CD4-positive, alpha-beta T cell treated with Interleukin-4 for 4 hours (primary cell): ENCODE results near the gene RNF157.
"Not testable (repeated sequence)": the region's sequence is repeated elsewhere in the genome, so short reads cannot be mapped to it uniquely, and the experiment has no call there.

Source experiments
- DNase-seq: peaks from one replicate; pipeline ENCODE4 v3.0.0-alpha.2; 2020

Gene RNF157

DNA sequence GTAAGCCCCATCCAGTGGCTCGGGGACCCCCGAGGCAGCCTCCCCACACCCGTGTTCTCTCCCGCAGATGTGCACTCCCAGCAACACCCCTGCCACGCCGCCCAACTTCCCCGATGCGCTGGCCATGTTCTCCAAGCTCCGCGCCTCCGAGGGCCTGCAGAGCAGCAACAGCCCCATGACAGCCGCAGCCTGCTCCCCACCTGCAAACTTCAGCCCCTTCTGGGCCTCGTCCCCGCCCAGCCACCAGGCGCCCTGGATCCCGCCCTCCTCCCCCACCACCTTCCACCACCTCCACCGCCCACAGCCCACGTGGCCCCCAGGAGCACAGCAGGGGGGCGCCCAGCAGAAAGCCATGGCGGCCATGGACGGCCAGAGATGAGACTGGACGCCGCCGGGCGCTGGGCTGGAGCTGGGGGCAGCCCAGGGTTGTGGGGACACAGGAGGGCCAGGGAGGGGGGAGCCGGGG lies 29.9 kb upstream of the RNF157 start:
- DNase-seq = no peak

DNA sequence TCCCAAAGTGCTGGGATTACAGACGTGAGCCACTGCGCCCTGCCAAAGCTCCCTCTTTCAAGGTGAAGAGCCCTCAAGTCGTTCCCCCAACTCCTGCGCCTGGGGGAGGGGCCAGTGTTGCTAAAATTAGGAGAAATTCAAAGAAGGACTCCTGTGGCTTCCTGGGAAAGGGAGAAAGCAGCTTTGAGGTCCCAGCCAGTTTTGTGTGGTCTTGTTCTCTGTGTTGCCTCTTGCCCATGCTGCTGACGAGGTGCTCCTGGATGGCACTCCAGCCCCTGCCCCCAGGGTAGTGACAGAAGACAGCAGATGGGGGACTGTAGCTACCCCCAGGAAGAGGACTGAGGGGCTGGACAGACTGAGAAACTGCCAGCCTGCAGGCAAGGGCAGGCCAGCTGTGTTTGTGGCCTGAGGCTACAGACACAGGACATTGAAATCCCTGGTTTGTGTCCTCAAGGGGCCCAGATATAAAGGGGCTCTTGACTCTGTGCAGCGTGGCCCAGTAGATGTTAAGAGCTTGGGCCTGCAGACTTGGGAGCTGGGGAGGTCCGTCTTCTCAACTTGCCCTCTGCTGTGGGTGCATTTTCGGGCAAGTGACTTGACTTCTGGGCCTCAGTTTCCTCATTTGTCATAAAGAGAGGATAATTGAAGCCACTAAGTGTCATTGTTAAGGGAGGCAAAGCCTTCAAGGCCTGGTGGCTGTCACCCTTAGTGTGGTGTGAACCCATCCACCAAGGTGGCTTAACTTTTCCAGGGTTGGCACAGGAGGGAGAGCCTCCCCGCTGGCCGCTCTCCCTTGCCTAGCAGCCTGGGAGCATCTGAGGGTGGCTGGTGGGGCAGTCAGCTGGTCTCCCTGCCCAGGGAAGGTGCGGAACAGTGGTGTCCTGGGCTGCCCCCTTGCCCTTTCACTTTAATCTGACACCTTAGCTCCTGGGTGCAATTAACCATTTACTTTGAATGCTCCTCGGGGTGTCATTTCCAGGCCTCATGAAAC lies 29.0 kb upstream of the RNF157 start:
- DNase-seq = no peak

DNA sequence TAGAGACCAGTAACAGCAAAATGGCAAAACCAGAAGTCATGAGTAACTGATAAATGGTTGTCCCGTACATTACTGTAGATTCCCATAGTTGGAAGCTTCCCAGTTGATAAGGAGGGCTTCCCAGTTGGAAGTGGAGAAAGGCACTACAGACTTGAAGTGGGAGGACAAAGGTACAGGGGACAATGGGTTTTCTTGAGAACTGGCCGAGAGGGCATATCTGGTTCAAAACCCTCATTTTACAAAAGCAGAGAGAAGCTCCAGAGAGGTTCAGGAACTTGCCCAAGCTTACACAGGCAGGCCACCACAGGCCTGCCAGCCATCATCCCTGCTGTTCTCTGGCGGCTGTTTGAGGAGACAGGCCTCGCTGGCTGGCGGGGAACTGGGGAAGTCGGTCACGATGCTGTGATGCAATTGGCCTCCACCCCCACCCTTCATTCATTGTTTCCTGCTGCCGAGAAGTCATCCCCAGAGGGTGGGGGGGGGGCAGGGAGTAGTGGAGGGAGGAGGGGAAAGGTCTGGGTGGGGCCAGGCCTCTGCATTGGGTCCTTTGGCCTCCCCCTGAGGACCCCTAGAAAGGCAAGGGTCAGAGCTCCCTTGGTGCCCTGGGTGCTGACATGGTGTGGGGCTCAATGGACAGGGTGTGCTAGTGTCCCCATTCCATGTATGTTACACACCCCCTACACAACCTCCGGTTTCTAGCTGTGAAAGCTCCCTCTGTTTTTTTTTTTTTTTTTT lies 27.9 kb upstream of the RNF157 start:
- DNase-seq = peak; percentile 68

DNA sequence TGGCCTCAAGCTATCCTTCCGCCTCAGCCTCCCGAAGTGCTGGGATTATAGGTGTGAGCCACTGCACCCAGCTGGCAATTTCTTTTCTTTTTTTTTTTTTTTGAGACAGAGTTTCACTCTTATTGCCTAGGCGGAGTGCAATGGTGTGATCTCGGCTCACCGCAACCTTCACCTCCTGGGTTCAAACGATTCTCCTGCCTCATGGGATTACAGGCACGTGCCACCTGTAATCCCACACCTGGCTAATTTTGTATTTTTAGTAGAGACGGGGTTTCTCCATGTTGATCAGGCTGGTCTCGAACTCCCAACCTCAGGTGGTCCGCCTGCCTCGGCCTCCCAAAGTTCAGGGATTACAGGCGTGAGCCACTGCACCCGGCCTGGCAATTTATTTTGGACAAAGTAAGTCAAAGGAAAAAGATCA lies 27.3 kb upstream of the RNF157 start:
- not testable (repeated sequence) for DNase-seq

DNA sequence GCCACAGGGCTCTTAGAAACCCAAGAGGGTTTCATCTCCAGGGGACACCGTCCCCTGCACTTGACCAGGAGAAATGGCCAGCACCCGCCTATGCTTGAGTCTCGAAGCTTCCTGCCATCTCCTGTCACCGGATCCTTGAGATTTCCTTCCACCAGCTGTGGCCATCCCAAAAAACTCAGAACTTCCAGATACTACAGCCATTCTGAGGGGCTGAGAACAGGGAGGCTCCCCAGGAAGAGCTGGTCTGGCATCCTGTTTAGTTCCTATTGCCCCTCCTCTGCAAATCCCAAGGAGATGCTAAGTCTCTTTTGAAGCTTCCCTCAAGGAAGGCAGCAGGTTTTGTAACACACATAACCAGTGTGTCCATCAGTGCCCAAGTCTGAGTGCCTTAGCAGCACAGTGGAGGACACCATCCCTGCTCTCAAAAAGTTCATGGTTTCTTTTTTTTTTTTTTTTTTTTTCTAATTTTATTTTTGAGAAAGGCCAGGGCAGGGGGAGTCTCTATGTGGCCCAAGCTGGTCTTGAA lies 26.8 kb upstream of the RNF157 start:
- no peak for DNase-seq

DNA sequence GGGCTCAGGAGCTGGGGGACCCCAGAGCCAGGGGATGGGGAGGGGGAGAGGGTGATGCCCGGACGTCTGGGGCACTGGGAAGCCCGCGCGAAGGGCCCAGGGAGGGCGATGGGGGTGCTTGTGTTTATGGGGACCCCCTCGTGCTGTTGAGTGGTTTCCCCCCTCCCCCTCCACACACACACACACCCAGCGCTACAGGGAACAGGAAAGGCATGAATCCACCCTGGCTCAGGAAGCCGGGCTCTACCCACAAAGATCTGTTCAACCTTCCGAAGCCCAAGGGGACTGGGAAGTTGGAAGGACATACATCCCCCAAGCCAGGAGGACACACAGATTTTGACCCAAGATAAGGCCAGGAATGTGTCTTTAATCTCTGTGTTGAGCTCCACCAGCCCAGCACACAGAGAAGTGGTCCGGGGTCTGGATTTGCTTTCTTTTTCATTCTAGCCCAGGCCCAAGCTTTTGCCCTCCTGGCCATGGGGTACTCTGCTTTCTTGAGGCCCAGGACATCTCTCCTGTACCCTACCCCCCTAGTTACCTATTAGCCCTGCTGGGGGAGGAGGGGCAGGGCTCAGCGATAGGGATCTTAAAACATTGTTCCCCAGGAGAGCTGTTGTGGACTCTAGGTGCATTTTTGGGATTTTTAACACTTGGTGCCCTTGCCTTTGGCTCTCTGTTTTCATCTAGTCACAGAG lies 26.1 kb upstream of the RNF157 start:
- no peak for DNase-seq

DNA sequence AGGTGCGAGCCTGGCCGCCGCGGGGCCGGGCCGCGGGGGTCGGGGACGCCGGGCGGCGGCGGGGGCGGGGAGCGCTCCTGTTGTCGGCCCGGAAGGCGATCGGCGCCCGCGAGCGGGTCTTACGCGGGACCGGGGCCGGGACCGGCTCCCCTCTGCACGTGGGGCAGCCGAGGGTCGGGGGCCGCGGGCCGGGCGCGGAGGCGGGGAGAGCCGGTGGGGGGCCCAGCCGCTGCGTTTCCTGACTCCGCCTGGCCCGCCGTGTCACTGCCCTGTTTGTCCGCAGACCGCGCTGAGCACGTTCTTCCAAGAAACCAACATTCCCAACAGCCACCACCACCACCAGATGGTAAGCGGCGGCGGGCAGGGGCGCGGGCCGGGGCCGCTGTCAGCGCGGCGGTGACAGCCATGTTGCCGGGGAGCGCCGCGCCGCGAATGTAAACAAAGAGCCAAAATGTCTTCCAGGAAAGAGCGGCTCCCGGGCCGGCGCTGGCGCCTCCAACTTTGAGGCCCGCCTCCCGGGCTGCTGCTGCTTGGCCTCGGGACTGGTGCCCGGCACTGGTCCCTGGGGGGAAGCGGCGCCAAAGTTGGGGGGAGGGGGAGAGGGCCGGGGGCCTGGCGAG lies 25.4 kb upstream of the RNF157 start:
- peak; percentile 46 for DNase-seq

DNA sequence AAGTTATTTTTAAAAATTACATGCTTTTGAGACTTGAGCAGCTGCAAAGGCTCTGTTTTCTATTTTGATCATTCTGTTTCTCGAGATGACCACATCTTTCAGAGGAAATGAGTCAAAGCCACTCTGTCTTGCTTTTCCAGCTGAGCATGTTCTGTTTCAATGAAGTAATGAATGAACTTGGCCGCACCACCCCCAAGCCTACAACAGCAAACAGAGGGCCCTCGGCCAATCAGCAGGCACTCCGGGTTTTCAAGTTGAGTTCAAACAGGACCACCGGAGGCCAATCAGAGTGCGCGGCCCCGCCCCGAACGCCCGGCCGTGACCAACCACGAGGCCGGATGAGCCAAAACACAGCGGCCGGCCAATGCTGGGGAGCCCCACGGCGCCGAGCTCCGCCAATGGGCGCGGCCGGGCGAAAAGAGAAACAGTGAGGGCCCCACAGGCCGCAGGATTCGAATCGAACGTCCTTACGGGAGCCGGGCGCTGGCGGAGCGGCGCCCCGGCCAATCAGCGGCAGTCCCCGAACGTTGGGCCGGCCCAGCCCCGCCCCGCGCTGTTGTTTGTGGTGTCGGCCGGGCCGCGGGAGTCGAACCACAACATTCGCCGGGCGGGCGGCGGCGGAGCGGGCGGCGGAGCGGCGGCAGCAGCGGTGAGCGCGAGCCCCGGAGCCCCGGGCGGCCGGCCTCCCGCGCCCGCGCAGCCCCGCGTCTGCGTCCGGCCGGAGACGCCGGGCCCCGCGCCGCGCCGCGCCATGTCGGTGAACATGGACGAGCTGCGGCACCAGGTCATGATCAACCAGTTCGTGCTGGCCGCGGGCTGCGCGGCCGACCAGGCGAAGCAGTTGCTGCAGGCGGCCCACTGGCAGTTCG lies 24.7 kb upstream of the RNF157 start, which contains the start of gene UBALD2:
Gene UBALD2 (plus strand): TSS at position 594 of the 869 bp plus-strand sequence. CDS start 158 bp downstream, at position 752.
- peak; percentile 100 for DNase-seq

DNA sequence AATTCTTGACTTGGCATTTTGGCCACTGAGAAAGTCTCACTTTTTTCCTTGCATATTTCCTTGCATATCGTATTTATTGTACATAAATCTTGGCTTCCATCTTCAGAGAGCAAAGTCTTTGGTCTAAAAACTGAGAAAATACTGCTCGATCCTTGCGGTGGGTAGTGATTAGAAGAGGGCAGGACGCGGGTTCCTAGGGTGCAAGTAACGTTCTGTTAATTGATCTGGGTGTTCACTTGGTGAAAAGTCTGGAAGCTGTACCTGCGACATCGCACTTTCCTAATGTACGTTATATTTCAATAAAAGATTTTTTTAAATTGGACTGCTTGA lies 24.1 kb upstream of the RNF157 start:
- DNase-seq = no peak

DNA sequence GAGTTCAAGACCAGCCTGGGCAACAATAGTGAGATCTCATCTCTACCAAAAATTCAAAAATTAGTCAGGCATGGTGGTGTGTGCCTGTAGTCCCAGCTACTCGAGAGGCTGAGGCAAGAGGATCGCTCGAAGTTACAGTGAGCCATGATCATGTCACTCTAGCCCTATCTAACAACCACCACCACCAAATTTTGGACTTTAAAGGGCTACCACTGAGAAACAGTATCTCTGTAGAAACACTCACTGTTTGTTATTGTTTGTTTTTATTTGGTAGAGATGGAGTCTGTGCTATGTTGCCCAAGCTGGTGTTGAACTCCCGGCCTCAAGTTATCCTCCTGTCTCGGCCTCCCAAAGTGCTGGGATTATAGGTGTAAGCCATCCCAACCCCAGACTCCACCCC lies 23.6 kb upstream of the RNF157 start:
- DNase-seq = no peak

DNA sequence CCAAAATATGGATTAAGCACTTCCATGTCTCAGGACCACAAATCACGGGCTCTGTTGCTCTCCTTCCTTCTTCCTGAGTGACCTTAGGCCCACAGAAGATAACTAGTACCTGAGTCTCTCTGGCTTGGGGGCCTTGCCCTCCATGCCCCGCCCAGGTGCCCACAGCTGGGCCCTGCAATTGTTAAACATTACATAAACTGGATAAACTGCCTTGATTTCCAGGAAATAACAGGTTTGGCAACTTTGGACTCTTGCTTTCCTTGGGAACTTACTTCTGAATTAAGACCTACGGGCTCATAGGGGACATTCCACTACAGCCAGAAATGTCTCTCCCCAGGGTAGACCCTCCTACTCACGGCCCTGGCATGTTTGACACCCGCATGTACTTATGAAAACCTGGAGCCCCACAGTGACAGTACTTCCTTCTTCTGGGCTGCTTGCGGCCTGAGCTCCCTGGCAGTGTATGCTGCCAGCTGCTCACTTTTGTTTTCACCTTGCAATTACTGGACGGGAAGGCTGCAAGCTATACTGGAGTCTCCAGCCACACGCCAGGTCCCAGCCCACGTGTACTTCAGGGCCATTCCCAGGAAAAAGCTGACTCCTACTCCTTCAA lies 22.5 kb upstream of the RNF157 start:
- DNase-seq = no peak

DNA sequence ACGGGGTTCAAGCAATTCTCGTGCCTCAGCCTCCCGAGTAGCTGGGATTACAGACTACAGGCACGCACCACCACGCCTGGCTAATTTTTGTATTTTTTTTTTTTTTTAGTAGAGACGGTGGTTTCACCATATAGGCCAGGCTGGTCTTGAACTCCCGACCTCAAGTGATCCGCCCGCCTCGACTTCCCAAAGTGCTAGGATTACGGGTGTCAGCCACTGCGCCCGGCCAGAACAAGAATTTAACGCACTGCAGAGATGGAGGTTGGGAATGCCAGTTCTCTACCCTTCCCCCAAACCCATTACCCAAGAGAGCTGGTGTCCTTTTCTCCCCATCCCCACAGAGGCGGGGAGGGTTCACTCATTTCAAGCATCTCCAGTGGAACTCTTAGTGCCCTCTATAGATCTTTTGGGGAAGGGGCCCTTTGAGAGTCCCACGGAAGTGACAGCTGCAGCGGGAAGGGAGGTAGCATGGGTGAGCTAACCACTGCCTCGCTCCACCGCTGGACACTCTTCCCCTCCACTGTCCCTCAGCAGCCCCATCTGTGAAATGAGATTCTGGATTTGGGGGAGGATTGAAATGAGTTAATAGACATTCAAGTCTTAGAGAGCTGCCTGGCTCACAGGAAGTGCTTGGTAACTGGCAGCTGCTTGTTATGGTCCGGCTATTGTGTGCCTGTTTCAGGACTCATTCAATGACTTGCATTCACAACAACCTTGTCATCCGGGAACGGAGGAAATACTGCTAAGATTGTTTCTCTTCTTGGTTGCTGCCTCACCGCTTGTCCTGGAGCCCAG lies 21.3 kb upstream of the RNF157 start:
- no peak for DNase-seq

DNA sequence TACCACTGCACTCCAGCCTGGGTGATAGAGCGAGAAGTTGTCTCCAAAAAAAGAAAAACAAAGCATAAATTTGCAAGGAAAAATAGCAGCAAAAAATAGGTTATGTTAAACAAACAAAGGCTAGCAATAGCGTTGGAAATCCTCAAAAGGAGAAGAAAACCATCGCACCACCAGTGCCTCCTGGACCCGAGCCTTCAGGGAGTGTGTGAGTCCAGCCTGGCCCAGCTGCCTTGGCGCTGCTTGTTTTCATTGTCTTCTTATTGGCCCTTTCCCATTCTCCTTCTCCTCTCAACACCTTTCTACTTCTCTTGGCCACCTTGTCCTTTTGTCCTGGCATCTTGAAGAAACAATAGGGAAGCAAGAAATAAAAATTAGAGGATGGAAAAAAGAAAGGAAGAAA lies 20.4 kb upstream of the RNF157 start:
- DNase-seq = no peak

DNA sequence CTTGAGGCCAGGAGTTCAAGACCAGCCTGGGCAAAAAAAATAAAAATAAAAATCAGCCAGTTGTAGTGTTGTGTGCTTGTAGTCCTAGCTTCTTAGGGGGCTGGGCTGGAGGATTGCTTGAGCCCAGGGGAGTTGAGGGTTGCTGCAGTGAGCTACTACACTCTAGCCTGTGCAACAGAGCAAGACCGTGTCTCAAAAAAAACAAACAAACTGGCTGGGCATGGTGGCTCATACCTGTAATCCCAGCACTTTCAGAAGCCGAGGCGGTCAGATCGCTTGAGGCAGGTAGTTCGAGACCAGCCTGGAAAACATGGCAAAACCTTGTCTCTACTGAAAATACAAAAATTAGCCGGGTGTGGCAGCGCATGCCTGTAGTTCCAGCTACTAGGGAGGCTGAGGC lies 19.9 kb upstream of the RNF157 start:
- no peak for DNase-seq

DNA sequence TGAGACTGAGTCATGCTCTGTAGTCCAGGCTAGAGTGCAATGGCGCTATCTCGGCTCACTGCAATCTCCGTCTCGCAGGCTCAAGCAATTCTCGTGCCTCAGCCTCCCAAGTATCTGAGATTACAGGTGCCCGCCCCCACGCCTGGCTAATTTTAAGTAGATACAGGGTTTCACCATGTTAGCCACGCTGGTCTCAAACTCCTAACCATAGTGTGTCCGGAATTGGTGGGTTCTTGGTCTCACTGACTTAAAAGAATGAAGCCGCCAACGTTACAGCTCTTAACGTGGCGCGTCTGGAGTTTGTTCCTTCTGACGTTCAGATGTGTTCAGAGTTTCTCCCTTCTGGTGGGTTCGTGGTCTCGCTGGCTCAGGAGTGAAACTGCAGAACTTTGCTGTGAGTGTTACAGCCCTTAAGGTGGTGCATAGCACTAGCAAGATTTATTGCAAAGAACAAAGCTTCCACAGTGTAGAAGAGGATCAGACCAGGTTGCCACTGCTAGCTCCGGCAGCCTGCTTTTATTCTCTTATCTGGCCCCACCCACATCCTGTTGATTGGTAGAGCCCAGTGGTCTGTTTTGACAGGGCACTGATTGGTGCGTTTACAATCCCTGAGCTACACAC lies 16.2 kb upstream of the RNF157 start:
- peak; percentile 62 for DNase-seq

DNA sequence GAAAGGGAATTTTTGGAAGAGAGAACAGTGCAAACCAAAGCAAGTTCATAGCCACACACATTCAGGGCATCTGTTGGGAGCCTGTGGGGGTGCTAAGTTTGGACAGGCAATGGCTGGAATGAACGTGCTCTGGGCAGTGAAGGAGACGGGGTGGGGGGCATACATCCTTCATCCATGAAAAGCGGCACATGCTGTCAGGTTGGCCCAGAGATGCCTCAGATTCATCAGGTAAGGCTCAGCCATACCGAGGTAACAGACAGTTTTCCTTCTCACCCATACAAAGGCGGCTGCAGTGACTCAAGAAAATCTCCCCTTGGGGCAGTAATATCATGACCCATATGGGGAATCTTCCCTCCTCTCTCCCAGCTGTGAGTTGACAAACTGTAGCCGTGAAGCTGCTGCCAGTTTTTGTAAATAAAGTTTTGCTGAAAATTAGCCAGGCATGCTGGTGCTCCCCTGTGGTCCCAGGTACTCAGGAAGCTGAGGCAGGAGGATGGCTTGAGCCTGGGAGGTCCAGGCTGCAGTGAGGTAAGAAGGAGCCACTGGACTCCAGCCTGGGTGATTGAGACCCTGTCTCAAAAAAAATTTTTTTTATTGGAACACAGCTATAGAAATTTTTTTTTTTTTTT lies 15.6 kb upstream of the RNF157 start:
- DNase-seq = no peak

DNA sequence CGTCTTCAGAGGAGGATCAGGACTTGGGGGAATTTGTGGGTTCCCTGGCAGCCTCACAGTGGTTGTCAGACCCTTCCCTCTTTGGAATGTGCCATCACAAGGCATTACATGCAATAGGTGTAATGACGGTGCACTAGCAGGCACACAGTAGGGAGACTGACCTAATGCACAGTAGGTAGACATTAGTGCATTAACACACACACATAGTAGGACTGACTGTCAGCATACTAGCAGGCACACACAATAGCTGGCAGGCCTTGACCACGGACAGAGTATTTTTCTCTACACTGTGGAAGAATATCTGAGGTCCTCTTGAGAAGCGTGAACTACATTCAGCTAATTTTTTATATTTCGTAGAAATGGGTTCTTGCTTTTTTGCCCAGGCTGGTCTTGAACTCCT lies 14.0 kb upstream of the RNF157 start:
- no peak for DNase-seq

DNA sequence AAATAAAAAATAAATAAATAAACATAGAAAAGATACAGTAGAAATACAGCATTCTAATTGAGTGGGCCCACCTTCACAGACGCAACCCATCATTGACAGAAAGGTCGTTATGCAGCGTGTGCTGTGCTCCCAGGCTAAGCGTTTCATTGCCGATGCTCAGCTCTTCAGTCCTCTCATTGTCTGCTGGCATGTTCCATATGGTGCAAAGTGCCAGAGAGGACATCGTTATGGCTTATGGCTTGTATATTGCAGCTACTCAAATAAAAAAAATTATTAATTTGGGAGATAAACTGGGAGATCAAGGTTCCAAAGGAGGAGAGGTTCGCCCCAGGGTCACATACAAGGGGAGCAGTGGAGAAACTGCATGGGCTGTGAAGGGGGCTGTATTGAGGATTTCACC lies 13.5 kb upstream of the RNF157 start:
- no peak for DNase-seq
